Measurements from ENCODE around the gene COL28A1. TPM values are rescaled to one million over a fixed set of nuclear protein-coding genes. Genes with fewer than 3 reads are reported as not detected.

Gene COL28A1
- polyA plus RNA-seq (ENCODE audit: insufficient read length in 4 of 4): 10 to 100 TPM in 2 of 4 donors, 1 to 10 TPM in 2; 9.0 to 13.1 (median 10.7) TPM

GRCh38 chr7:7535691-7536090 lies at the start of gene COL28A1:
COL28A1 (minus strand) TSS chr7:7535873; CDS start chr7:7532875, 2,998 bp downstream.
- DNase-seq (ENCODE audit: low read depth in 4 of 4, low spot score in 3 of 4): no peak

- no peak for DNase-seq (ENCODE audit: low read depth in 4 of 4, low spot score in 3 of 4)
Observed at GRCh38 chr7:7584653-7585052, 49.0 kb upstream of the COL28A1 start.

- DNase-seq (ENCODE audit: low read depth in 4 of 4, low spot score in 3 of 4): no peak
Observed at GRCh38 chr7:7583731-7584130, 48.1 kb upstream of the COL28A1 start.

GRCh38 chr7:7582596-7582995 lies 46.9 kb upstream of the COL28A1 start:
- DNase-seq (ENCODE audit: low read depth in 4 of 4, low spot score in 3 of 4): no peak

- no peak for DNase-seq (ENCODE audit: low read depth in 4 of 4, low spot score in 3 of 4)
Observed at GRCh38 chr7:7581531-7582179, 46.0 kb upstream of the COL28A1 start.

- no peak for DNase-seq (ENCODE audit: low read depth in 4 of 4, low spot score in 3 of 4)
Observed at GRCh38 chr7:7579638-7580037, 44.0 kb upstream of the COL28A1 start.

GRCh38 chr7:7577888-7578287 lies 42.2 kb upstream of the COL28A1 start:
- no peak for DNase-seq (ENCODE audit: low read depth in 4 of 4, low spot score in 3 of 4)

GRCh38 chr7:7576344-7576743 lies 40.7 kb upstream of the COL28A1 start:
- no peak for DNase-seq (ENCODE audit: low read depth in 4 of 4, low spot score in 3 of 4)

GRCh38 chr7:7573701-7574100 lies 38.0 kb upstream of the COL28A1 start:
- no peak for DNase-seq (ENCODE audit: low read depth in 4 of 4, low spot score in 3 of 4)

GRCh38 chr7:7570584-7570983 lies 34.9 kb upstream of the COL28A1 start:
- DNase-seq (ENCODE audit: low read depth in 4 of 4, low spot score in 3 of 4): no peak

- DNase-seq (ENCODE audit: low read depth in 4 of 4, low spot score in 3 of 4): no peak
Observed at GRCh38 chr7:7569615-7570014, 33.9 kb upstream of the COL28A1 start.

GRCh38 chr7:7569081-7569527 lies 33.4 kb upstream of the COL28A1 start:
- DNase-seq (ENCODE audit: low read depth in 4 of 4, low spot score in 3 of 4): no peak

GRCh38 chr7:7568553-7568952 lies 32.9 kb upstream of the COL28A1 start:
- no peak for DNase-seq (ENCODE audit: low read depth in 4 of 4, low spot score in 3 of 4)

- DNase-seq (ENCODE audit: low read depth in 4 of 4, low spot score in 3 of 4): no peak
Observed at GRCh38 chr7:7567898-7568531, 32.3 kb upstream of the COL28A1 start.

- DNase-seq (ENCODE audit: low read depth in 4 of 4, low spot score in 3 of 4): peak; percentile 69 to 82 (median 72)
Observed at GRCh38 chr7:7566651-7567611, 31.3 kb upstream of the COL28A1 start, which contains the start of gene MIOS. MIOS (plus strand) TSS chr7:7566884; CDS start chr7:7572476, 5,592 bp downstream.

GRCh38 chr7:7565746-7566650 lies 30.3 kb upstream of the COL28A1 start:
- DNase-seq (ENCODE audit: low read depth in 4 of 4, low spot score in 3 of 4): peak in 2 of 4 donors; percentile 27 to 53

- DNase-seq (ENCODE audit: low read depth in 4 of 4, low spot score in 3 of 4): no peak
Observed at GRCh38 chr7:7565018-7565680, 29.5 kb upstream of the COL28A1 start.

GRCh38 chr7:7564323-7564780 lies 28.7 kb upstream of the COL28A1 start:
- DNase-seq (ENCODE audit: low read depth in 4 of 4, low spot score in 3 of 4): no peak

- DNase-seq (ENCODE audit: low read depth in 4 of 4, low spot score in 3 of 4): no peak
Observed at GRCh38 chr7:7563813-7564212, 28.1 kb upstream of the COL28A1 start.
